Measurements from ENCODE around the gene CFAP73. TPM values are rescaled to one million over a fixed set of nuclear protein-coding genes. Genes with fewer than 3 reads are reported as not detected.
A peak's percentile ranks its signal among the peaks of the same experiment; 100 is the strongest.

CFAP73 gene
- total RNA-seq, 1 donor from 2014 or later: not detected

- Histone ChIP-seq H4K20me1 (ENCODE audit: low read depth) (peaks cover 33% of the 10 kb centered on the region), H3F3A (ENCODE audit: low read depth) (peaks cover 46% of the 10 kb centered on the region), H3K27ac (no peak overlapping the region), H3K27me3 (peaks cover 65% of the 10 kb centered on the region), H3K79me2 (ENCODE audit: low read depth) (no peaks in the 10 kb centered on the region), H2AFZ (replicated peaks) (peak overlapping the region; percentile 78), H3K9ac (no peak overlapping the region), H3K36me3 (no peaks in the 10 kb centered on the region), H3K4me3 (peak overlapping the region; percentile 51), H3K4me2 (peak overlapping the region; percentile 86), H3K9me3 (ENCODE audit: low read depth) (no peaks in the 10 kb centered on the region), H3K4me1 (peaks cover 6% of the 10 kb centered on the region)
- peak overlapping the region; percentile 55 for H3K4me3 Mint-ChIP-seq
- peak; percentile 86 for DNase-seq (ENCODE audit: low spot score)
- H3K27me3 Mint-ChIP-seq (ENCODE audit: insufficient read depth, low read depth): peaks cover 28% of the 10 kb centered on the region
- H3K27ac Mint-ChIP-seq: no peak overlapping the region
- H3K9me3 Mint-ChIP-seq: no peaks in the 10 kb centered on the region
- peaks cover 9% of the 10 kb centered on the region for H3K36me3 Mint-ChIP-seq
- H3K4me1 Mint-ChIP-seq: peaks cover 30% of the 10 kb centered on the region
- no peak for TF ChIP-seq EZH2 (IDR thresholded peaks at IDR 0.05)
- TF ChIP-seq, protein P1, sequence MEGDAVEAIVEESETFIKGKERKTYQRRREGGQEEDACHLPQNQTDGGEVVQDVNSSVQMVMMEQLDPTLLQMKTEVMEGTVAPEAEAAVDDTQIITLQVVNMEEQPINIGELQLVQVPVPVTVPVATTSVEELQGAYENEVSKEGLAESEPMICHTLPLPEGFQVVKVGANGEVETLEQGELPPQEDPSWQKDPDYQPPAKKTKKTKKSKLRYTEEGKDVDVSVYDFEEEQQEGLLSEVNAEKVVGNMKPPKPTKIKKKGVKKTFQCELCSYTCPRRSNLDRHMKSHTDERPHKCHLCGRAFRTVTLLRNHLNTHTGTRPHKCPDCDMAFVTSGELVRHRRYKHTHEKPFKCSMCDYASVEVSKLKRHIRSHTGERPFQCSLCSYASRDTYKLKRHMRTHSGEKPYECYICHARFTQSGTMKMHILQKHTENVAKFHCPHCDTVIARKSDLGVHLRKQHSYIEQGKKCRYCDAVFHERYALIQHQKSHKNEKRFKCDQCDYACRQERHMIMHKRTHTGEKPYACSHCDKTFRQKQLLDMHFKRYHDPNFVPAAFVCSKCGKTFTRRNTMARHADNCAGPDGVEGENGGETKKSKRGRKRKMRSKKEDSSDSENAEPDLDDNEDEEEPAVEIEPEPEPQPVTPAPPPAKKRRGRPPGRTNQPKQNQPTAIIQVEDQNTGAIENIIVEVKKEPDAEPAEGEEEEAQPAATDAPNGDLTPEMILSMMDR (IDR thresholded peaks at IDR 0.05): peak; percentile 3
These were observed 4.9 kb downstream of the CFAP73 start for GRCh38 chr12:113154351-113154973.

- Histone ChIP-seq H3K79me2 (ENCODE audit: low read depth) (no peaks in the 10 kb centered on the region), H3F3A (ENCODE audit: low read depth) (peaks cover 46% of the 10 kb centered on the region), H3K36me3 (no peaks in the 10 kb centered on the region), H3K9ac (no peak overlapping the region), H2AFZ (replicated peaks) (no peak overlapping the region), H3K4me2 (peak overlapping the region; percentile 86), H3K27me3 (peaks cover 65% of the 10 kb centered on the region), H3K9me3 (ENCODE audit: low read depth) (no peaks in the 10 kb centered on the region), H3K4me3 (no peak overlapping the region), H3K27ac (no peak overlapping the region), H4K20me1 (ENCODE audit: low read depth) (peaks cover 39% of the 10 kb centered on the region), H3K4me1 (peaks cover 1% of the 10 kb centered on the region)
- Mint-ChIP-seq H3K9me3 (no peaks in the 10 kb centered on the region), H3K4me3 (no peak overlapping the region), H3K36me3 (peaks cover 10% of the 10 kb centered on the region), H3K27ac (no peak overlapping the region), H3K27me3 (ENCODE audit: insufficient read depth, low read depth) (peaks cover 26% of the 10 kb centered on the region), H3K4me1 (peaks cover 24% of the 10 kb centered on the region)
- TF ChIP-seq EZH2phosphoT487 (IDR thresholded peaks at IDR 0.05) (no peak), EZH2 (IDR thresholded peaks at IDR 0.05) (no peak)
- TF ChIP-seq, protein P1 (IDR thresholded peaks at IDR 0.05): no peak
- no peak for DNase-seq (ENCODE audit: low spot score)
These were observed 5.5 kb downstream of the CFAP73 start for GRCh38 chr12:113155060-113155459.

- H3K27me3 Mint-ChIP-seq (ENCODE audit: insufficient read depth, low read depth): peaks cover 25% of the 10 kb centered on the region
- no peaks in the 10 kb centered on the region for H3K9me3 Mint-ChIP-seq
- Histone ChIP-seq H3K27me3 (peaks cover 60% of the 10 kb centered on the region), H3K79me2 (ENCODE audit: low read depth) (no peaks in the 10 kb centered on the region), H3K4me3 (no peak overlapping the region), H4K20me1 (ENCODE audit: low read depth) (peaks cover 43% of the 10 kb centered on the region), H3K4me2 (no peak overlapping the region), H3K9ac (no peak overlapping the region), H3K9me3 (ENCODE audit: low read depth) (no peaks in the 10 kb centered on the region), H2AFZ (replicated peaks) (no peak overlapping the region), H3K27ac (no peak overlapping the region), H3F3A (ENCODE audit: low read depth) (peaks cover 46% of the 10 kb centered on the region), H3K4me1 (peaks cover under 1% of the 10 kb centered on the region), H3K36me3 (no peaks in the 10 kb centered on the region)
- H3K27ac Mint-ChIP-seq: no peak overlapping the region
- TF ChIP-seq EZH2phosphoT487 (IDR thresholded peaks at IDR 0.05) (no peak), EZH2 (IDR thresholded peaks at IDR 0.05) (no peak)
- TF ChIP-seq, protein P1 (IDR thresholded peaks at IDR 0.05): no peak
- no peak for DNase-seq (ENCODE audit: low spot score)
- peaks cover 22% of the 10 kb centered on the region for H3K4me1 Mint-ChIP-seq
- H3K36me3 Mint-ChIP-seq: peaks cover 10% of the 10 kb centered on the region
- no peak overlapping the region for H3K4me3 Mint-ChIP-seq
These were observed 6.1 kb downstream of the CFAP73 start for GRCh38 chr12:113155646-113156045.
